ENCODE measurements around the gene ADCY2.

Gene ADCY2

GRCh38 chr5:7518947-7519560 is 123.1 kb downstream of the ADCY2 start:
- Histone ChIP-seq H3K27ac (ENCODE audit: low read depth, low read length) (no peak overlapping the region), H3K4me1 (ENCODE audit: insufficient read depth, low read length) (peaks cover 6% of the 10 kb centered on the region), H3K27me3 (ENCODE audit: control insufficient read depth in 1 of 2, insufficient read depth in 2 of 2, low read length in 2 of 2) (no peaks in the 10 kb centered on the region), H3K9me3 (ENCODE audit: low read length) (no peaks in the 10 kb centered on the region), H3K9ac (ENCODE audit: low read length) (no peak overlapping the region), H3K36me3 (ENCODE audit: insufficient read depth, low read length) (no peaks in the 10 kb centered on the region), H3K4me3 (ENCODE audit: low read depth in 1 of 2, low read length in 2 of 2) (no peak overlapping the region)

GRCh38 chr5:7519564-7519963 is 123.6 kb downstream of the ADCY2 start:
- Histone ChIP-seq H3K36me3 (ENCODE audit: insufficient read depth, low read length) (no peaks in the 10 kb centered on the region), H3K4me1 (ENCODE audit: insufficient read depth, low read length) (peaks cover 6% of the 10 kb centered on the region), H3K9me3 (ENCODE audit: low read length) (no peaks in the 10 kb centered on the region), H3K4me3 (ENCODE audit: low read depth in 1 of 2, low read length in 2 of 2) (no peak overlapping the region), H3K9ac (ENCODE audit: low read length) (no peak overlapping the region), H3K27me3 (ENCODE audit: control insufficient read depth in 1 of 2, insufficient read depth in 2 of 2, low read length in 2 of 2) (no peaks in the 10 kb centered on the region), H3K27ac (ENCODE audit: low read depth, low read length) (no peak overlapping the region)

- no peak overlapping the region for H3K9ac ChIP-seq (ENCODE audit: low read length)
- H3K27me3 ChIP-seq (ENCODE audit: control insufficient read depth in 1 of 2, insufficient read depth in 2 of 2, low read length in 2 of 2), result no peaks in the 10 kb centered on the region
- H3K36me3 ChIP-seq (ENCODE audit: insufficient read depth, low read length), result no peaks in the 10 kb centered on the region
These were observed 133.9 kb downstream of the ADCY2 start for GRCh38 chr5:7529880-7530279.

GRCh38 chr5:7533941-7534340 is 138.0 kb downstream of the ADCY2 start:
- Histone ChIP-seq H3K4me3 (ENCODE audit: low read depth in 1 of 2, low read length in 2 of 2) (no peak overlapping the region), H3K9ac (ENCODE audit: low read length) (no peak overlapping the region), H3K36me3 (ENCODE audit: insufficient read depth, low read length) (no peaks in the 10 kb centered on the region), H3K27me3 (ENCODE audit: control insufficient read depth in 1 of 2, insufficient read depth in 2 of 2, low read length in 2 of 2) (no peaks in the 10 kb centered on the region), H3K27ac (ENCODE audit: low read depth, low read length) (no peak overlapping the region), H3K4me1 (ENCODE audit: insufficient read depth, low read length) (no peaks in the 10 kb centered on the region), H3K9me3 (ENCODE audit: low read length) (no peaks in the 10 kb centered on the region)

More at GRCh38 chr5:7529880-7530279, 133.9 kb downstream of the ADCY2 start:
- Histone ChIP-seq H3K27ac (ENCODE audit: low read depth, low read length) (no peak overlapping the region), H3K4me1 (ENCODE audit: insufficient read depth, low read length) (no peaks in the 10 kb centered on the region), H3K9me3 (ENCODE audit: low read length) (no peaks in the 10 kb centered on the region), H3K4me3 (ENCODE audit: low read depth in 1 of 2, low read length in 2 of 2) (no peak overlapping the region)

GRCh38 chr5:7534505-7534904 is 138.6 kb downstream of the ADCY2 start:
- H3K27ac ChIP-seq (ENCODE audit: low read depth, low read length), result no peak overlapping the region
- no peak overlapping the region for H3K4me3 ChIP-seq (ENCODE audit: low read depth in 1 of 2, low read length in 2 of 2)
- no peaks in the 10 kb centered on the region for H3K9me3 ChIP-seq (ENCODE audit: low read length)
- H3K36me3 ChIP-seq (ENCODE audit: insufficient read depth, low read length), result no peaks in the 10 kb centered on the region
- H3K4me1 ChIP-seq (ENCODE audit: insufficient read depth, low read length), result no peaks in the 10 kb centered on the region
- no peaks in the 10 kb centered on the region for H3K27me3 ChIP-seq (ENCODE audit: control insufficient read depth in 1 of 2, insufficient read depth in 2 of 2, low read length in 2 of 2)
- H3K9ac ChIP-seq (ENCODE audit: low read length), result no peak overlapping the region

GRCh38 chr5:7537573-7537972 is 141.6 kb downstream of the ADCY2 start:
- Histone ChIP-seq H3K27ac (ENCODE audit: low read depth, low read length) (no peak overlapping the region), H3K9me3 (ENCODE audit: low read length) (no peaks in the 10 kb centered on the region), H3K36me3 (ENCODE audit: insufficient read depth, low read length) (no peaks in the 10 kb centered on the region), H3K4me1 (ENCODE audit: insufficient read depth, low read length) (no peaks in the 10 kb centered on the region), H3K4me3 (ENCODE audit: low read depth in 1 of 2, low read length in 2 of 2) (no peak overlapping the region), H3K27me3 (ENCODE audit: control insufficient read depth in 1 of 2, insufficient read depth in 2 of 2, low read length in 2 of 2) (no peaks in the 10 kb centered on the region), H3K9ac (ENCODE audit: low read length) (no peak overlapping the region)

- no peaks in the 10 kb centered on the region for H3K4me1 ChIP-seq (ENCODE audit: insufficient read depth, low read length)
- H3K27ac ChIP-seq (ENCODE audit: low read depth, low read length), result no peak overlapping the region
- H3K36me3 ChIP-seq (ENCODE audit: insufficient read depth, low read length), result no peaks in the 10 kb centered on the region
- H3K4me3 ChIP-seq (ENCODE audit: low read depth in 1 of 2, low read length in 2 of 2), result no peak overlapping the region
- no peaks in the 10 kb centered on the region for H3K9me3 ChIP-seq (ENCODE audit: low read length)
- H3K27me3 ChIP-seq (ENCODE audit: control insufficient read depth in 1 of 2, insufficient read depth in 2 of 2, low read length in 2 of 2), result no peaks in the 10 kb centered on the region
- H3K9ac ChIP-seq (ENCODE audit: low read length), result no peak overlapping the region
These were observed 143.6 kb downstream of the ADCY2 start for GRCh38 chr5:7539571-7539970.

GRCh38 chr5:7540736-7541485 is 145.0 kb downstream of the ADCY2 start:
- H3K4me1 ChIP-seq (ENCODE audit: insufficient read depth, low read length), result no peaks in the 10 kb centered on the region
- no peak overlapping the region for H3K27ac ChIP-seq (ENCODE audit: low read depth, low read length)
- H3K36me3 ChIP-seq (ENCODE audit: insufficient read depth, low read length), result no peaks in the 10 kb centered on the region
- no peaks in the 10 kb centered on the region for H3K27me3 ChIP-seq (ENCODE audit: control insufficient read depth in 1 of 2, insufficient read depth in 2 of 2, low read length in 2 of 2)
- H3K4me3 ChIP-seq (ENCODE audit: low read depth in 1 of 2, low read length in 2 of 2), result no peak overlapping the region
- no peaks in the 10 kb centered on the region for H3K9me3 ChIP-seq (ENCODE audit: low read length)
- no peak overlapping the region for H3K9ac ChIP-seq (ENCODE audit: low read length)

GRCh38 chr5:7541898-7542297 is 146.0 kb downstream of the ADCY2 start:
- no peaks in the 10 kb centered on the region for H3K9me3 ChIP-seq (ENCODE audit: low read length)
- H3K27me3 ChIP-seq (ENCODE audit: control insufficient read depth in 1 of 2, insufficient read depth in 2 of 2, low read length in 2 of 2), result no peaks in the 10 kb centered on the region
- H3K27ac ChIP-seq (ENCODE audit: low read depth, low read length), result no peak overlapping the region
- H3K36me3 ChIP-seq (ENCODE audit: insufficient read depth, low read length), result no peaks in the 10 kb centered on the region
- no peak overlapping the region for H3K9ac ChIP-seq (ENCODE audit: low read length)
- no peak overlapping the region for H3K4me3 ChIP-seq (ENCODE audit: low read depth in 1 of 2, low read length in 2 of 2)
- no peaks in the 10 kb centered on the region for H3K4me1 ChIP-seq (ENCODE audit: insufficient read depth, low read length)

GRCh38 chr5:7546555-7546954 is 150.6 kb downstream of the ADCY2 start:
- Histone ChIP-seq H3K27ac (ENCODE audit: low read depth, low read length) (no peak overlapping the region), H3K4me3 (ENCODE audit: low read depth in 1 of 2, low read length in 2 of 2) (no peak overlapping the region), H3K27me3 (ENCODE audit: control insufficient read depth in 1 of 2, insufficient read depth in 2 of 2, low read length in 2 of 2) (no peaks in the 10 kb centered on the region), H3K36me3 (ENCODE audit: insufficient read depth, low read length) (no peaks in the 10 kb centered on the region), H3K9ac (ENCODE audit: low read length) (no peak overlapping the region), H3K9me3 (ENCODE audit: low read length) (no peaks in the 10 kb centered on the region), H3K4me1 (ENCODE audit: insufficient read depth, low read length) (no peaks in the 10 kb centered on the region)

- H3K4me1 ChIP-seq (ENCODE audit: insufficient read depth, low read length), result no peaks in the 10 kb centered on the region
- no peaks in the 10 kb centered on the region for H3K9me3 ChIP-seq (ENCODE audit: low read length)
- H3K27ac ChIP-seq (ENCODE audit: low read depth, low read length), result no peak overlapping the region
- no peak overlapping the region for H3K9ac ChIP-seq (ENCODE audit: low read length)
- peaks cover 5% of the 10 kb centered on the region for H3K36me3 ChIP-seq (ENCODE audit: insufficient read depth, low read length)
- H3K4me3 ChIP-seq (ENCODE audit: low read depth in 1 of 2, low read length in 2 of 2), result no peak overlapping the region
- no peaks in the 10 kb centered on the region for H3K27me3 ChIP-seq (ENCODE audit: control insufficient read depth in 1 of 2, insufficient read depth in 2 of 2, low read length in 2 of 2)
These were observed 152.7 kb downstream of the ADCY2 start for GRCh38 chr5:7548596-7548995.

GRCh38 chr5:7565559-7565958 is 169.6 kb downstream of the ADCY2 start:
- Histone ChIP-seq H3K27ac (ENCODE audit: low read depth, low read length) (no peak overlapping the region), H3K9ac (ENCODE audit: low read length) (no peak overlapping the region), H3K4me1 (ENCODE audit: insufficient read depth, low read length) (no peaks in the 10 kb centered on the region), H3K36me3 (ENCODE audit: insufficient read depth, low read length) (no peaks in the 10 kb centered on the region), H3K27me3 (ENCODE audit: control insufficient read depth in 1 of 2, insufficient read depth in 2 of 2, low read length in 2 of 2) (no peaks in the 10 kb centered on the region), H3K4me3 (ENCODE audit: low read depth in 1 of 2, low read length in 2 of 2) (no peak overlapping the region), H3K9me3 (ENCODE audit: low read length) (no peaks in the 10 kb centered on the region)
